Breast epithelium (tissue), 4 donors: ENCODE measurements around the gene TNS3. TPM values are rescaled to one million over a fixed set of nuclear protein-coding genes. Genes with fewer than 3 reads are reported as not detected.

Experiments used
- DNase-seq, 2 donors: peaks; one replicate each; pipeline ENCODE4 v3.0.0-alpha.2; 2019; ENCODE audit warnings: low spot score in 2 of 2
- H3K27ac ChIP-seq, 2 donors: fragments of 200-600 bp; sonication (generic) in 1 of 2; one replicate each; pipeline ENCODE4 v1.5.1; 2016 to 2019; ENCODE audit warnings: mild to moderate bottlenecking in 1 of 2
- H3K27me3 ChIP-seq, 2 donors: fragments of 200-600 bp; sonication (generic) in 1 of 2; one replicate each; pipeline versions ENCODE4 v1.5.1 to v1.6.0; 2017 to 2019; ENCODE audit warnings: control low read depth in 1 of 2, mild to moderate bottlenecking in 1 of 2
- H3K36me3 ChIP-seq: fragments of 200-600 bp; one replicate; pipeline ENCODE4 v1.5.1; 2019
- H3K4me1 ChIP-seq, 2 donors: fragments of 200-600 bp; sonication (generic); one replicate each; pipeline ENCODE4 v1.5.1; 2016 to 2019; ENCODE audit warnings: control low read depth in 1 of 2
- H3K4me3 ChIP-seq, 3 donors: fragments of 200-600 bp; sonication (generic); 1 replicate in 2 of 3; 2 replicates in 1 of 3; pipeline ENCODE4 v1.5.1; 2016 to 2019; ENCODE audit warnings: mild to moderate bottlenecking in 3 of 3, moderate library complexity in 2 of 3
- H3K9me3 ChIP-seq, 2 donors: fragments of 200-600 bp; sonication (generic) in 1 of 2; one replicate each; pipeline ENCODE4 v1.5.1; 2016 to 2019; ENCODE audit warnings: control low read depth in 1 of 2
- POLR2A ChIP-seq: fragments of 450-650 bp; IDR thresholded peaks from one replicate; pipeline ENCODE4 v1.6.1; 2016; ENCODE audit warnings: antibody characterized with exemption, mild to moderate bottlenecking, moderate library complexity
- POLR2AphosphoS5 ChIP-seq, 3 donors: sonication (generic); formaldehyde crosslinking; IDR thresholded peaks; one replicate each; pipeline ENCODE4 v1.6.1; 2017; ENCODE audit warnings: antibody characterized with exemption in 3 of 3
- intact Hi-C: fragments of 100-400 bp; cut with DNase I; formaldehyde crosslinking; loops from one replicate; pipeline ENCODE4 v1.15.1; 2023; ENCODE audit warnings: low total_unique reads
- total RNA-seq, 3 donors: library from RNA; depleted of rRNA; stranded (reverse); fragments of >200 nt; gene quantifications; one replicate each; pipeline ENCODE4 v1.1.0, GENCODE V29; 2016
- TF ChIP-seq, protein P1 (sequence below), 3 donors: fragments of 450-650 bp; IDR thresholded peaks; one replicate each; pipeline ENCODE4 v1.5.1; 2016 to 2017; ENCODE audit warnings: antibody characterized with exemption in 3 of 3, mild to moderate bottlenecking in 3 of 3, moderate library complexity in 3 of 3

The TNS3 gene
- total RNA-seq, 3 donors from 2014 or later: 41.0 to 78.1 (median 56.2) TPM

DNA sequence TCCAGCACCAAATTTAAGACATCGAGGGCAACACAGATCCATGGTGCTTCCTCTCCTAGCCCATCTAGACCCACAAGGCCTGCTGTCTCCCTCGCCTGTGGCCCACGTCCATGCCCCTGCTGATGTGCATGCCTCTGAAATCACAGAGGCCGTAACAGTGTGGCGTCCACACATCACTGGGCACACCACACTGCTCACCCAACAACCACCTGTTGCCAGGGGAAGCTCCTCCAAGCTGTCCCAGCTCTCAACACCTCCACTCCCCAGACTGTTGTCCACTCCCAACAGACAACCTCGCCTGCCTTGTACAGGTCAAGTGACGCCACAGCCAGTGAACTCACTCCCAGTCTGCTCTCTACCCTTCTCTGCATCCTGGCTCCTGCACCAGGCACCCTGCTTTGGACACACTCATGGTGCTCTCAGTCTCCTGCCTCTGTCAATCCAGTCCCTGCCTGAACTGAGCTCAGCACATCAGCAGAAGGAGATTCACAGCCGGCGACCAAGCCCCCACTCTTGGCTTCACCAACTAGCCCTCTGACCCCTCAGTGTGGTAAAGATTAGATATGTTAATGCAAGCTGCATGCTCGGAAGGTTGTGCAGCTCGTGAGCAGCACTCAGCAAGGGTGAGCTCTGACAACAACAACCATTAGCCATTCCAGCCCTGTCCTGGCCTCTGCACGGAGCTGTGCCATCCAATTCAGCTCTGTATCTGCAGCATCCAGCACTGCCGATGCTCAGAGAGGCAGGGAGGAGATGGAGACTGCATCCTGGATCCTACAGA is 197.0 kb downstream of the TNS3 start:
- no peaks in the 10 kb centered on the region for H3K36me3 ChIP-seq
- no peaks in the 10 kb centered on the region for H3K9me3 ChIP-seq
- H3K27me3 ChIP-seq: no peaks in the 10 kb centered on the region
- peaks cover 0 to 12% of the 10 kb centered on the region in 2 donors for H3K4me1 ChIP-seq
- no peak for DNase-seq
- H3K27ac ChIP-seq: no peak overlapping the region
- H3K4me3 ChIP-seq: no peak overlapping the region
- intact Hi-C loops: no loop called here
- no peak for TF ChIP-seq POLR2AphosphoS5 (IDR thresholded peaks at IDR 0.05)
- no peak for TF ChIP-seq POLR2A
- TF ChIP-seq, protein P1, sequence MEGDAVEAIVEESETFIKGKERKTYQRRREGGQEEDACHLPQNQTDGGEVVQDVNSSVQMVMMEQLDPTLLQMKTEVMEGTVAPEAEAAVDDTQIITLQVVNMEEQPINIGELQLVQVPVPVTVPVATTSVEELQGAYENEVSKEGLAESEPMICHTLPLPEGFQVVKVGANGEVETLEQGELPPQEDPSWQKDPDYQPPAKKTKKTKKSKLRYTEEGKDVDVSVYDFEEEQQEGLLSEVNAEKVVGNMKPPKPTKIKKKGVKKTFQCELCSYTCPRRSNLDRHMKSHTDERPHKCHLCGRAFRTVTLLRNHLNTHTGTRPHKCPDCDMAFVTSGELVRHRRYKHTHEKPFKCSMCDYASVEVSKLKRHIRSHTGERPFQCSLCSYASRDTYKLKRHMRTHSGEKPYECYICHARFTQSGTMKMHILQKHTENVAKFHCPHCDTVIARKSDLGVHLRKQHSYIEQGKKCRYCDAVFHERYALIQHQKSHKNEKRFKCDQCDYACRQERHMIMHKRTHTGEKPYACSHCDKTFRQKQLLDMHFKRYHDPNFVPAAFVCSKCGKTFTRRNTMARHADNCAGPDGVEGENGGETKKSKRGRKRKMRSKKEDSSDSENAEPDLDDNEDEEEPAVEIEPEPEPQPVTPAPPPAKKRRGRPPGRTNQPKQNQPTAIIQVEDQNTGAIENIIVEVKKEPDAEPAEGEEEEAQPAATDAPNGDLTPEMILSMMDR (IDR thresholded peaks at IDR 0.05): no peak

- peaks cover 0 to 15% of the 10 kb centered on the region in 2 donors for H3K4me1 ChIP-seq
- no peak overlapping the region for H3K4me3 ChIP-seq
- no peak for TF ChIP-seq POLR2A
- no peak for TF ChIP-seq POLR2AphosphoS5 (IDR thresholded peaks at IDR 0.05)
- TF ChIP-seq, protein P1 (IDR thresholded peaks at IDR 0.05): no peak
- no peak overlapping the region for H3K27ac ChIP-seq
- intact Hi-C loops: no loop called here
- H3K9me3 ChIP-seq: no peaks in the 10 kb centered on the region
- DNase-seq: no peak
- no peaks in the 10 kb centered on the region for H3K27me3 ChIP-seq
- H3K36me3 ChIP-seq: no peaks in the 10 kb centered on the region
Observed at GRCh38 chr7:47383696-47384445, 198.0 kb downstream of the TNS3 start.

- peaks cover 0 to 15% of the 10 kb centered on the region in 2 donors for H3K4me1 ChIP-seq
- intact Hi-C loops: no loop called here
- H3K27me3 ChIP-seq: no peaks in the 10 kb centered on the region
- no peak overlapping the region for H3K4me3 ChIP-seq
- H3K27ac ChIP-seq: no peak overlapping the region
- no peaks in the 10 kb centered on the region for H3K36me3 ChIP-seq
- no peaks in the 10 kb centered on the region for H3K9me3 ChIP-seq
- no peak for DNase-seq
- no peak for TF ChIP-seq POLR2AphosphoS5 (IDR thresholded peaks at IDR 0.05)
Observed at GRCh38 chr7:47383072-47383471, 198.8 kb downstream of the TNS3 start.

DNA sequence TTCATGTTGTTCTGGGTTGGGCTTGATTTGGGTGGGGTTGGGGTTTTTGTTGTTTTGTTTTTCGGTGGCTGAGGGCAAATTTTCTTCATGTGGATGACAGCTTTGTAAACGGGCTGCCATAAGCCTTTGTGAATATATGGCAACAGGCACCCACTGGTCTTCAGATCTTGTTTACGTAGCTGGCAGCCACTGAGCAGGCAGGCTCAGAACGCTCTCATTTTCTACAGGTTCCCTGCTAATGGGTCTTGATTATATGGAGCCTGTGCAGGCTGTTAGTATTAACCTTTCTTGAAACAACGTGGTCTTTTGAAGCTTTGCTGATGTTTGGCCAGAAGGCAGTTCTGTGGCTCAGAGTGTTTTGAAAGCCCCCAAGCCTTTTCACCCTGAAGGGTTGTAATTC is 199.7 kb downstream of the TNS3 start:
- H3K27me3 ChIP-seq: no peaks in the 10 kb centered on the region
- DNase-seq: no peak
- H3K9me3 ChIP-seq: no peaks in the 10 kb centered on the region
- peaks cover 0 to 15% of the 10 kb centered on the region in 2 donors for H3K4me1 ChIP-seq
- no peak overlapping the region for H3K4me3 ChIP-seq
- H3K36me3 ChIP-seq: no peaks in the 10 kb centered on the region
- H3K27ac ChIP-seq: no peak overlapping the region
- no peak for TF ChIP-seq POLR2AphosphoS5 (IDR thresholded peaks at IDR 0.05)
- TF ChIP-seq, protein P1 (IDR thresholded peaks at IDR 0.05): no peak
- no peak for TF ChIP-seq POLR2A
- intact Hi-C loops: no loop called here

DNA sequence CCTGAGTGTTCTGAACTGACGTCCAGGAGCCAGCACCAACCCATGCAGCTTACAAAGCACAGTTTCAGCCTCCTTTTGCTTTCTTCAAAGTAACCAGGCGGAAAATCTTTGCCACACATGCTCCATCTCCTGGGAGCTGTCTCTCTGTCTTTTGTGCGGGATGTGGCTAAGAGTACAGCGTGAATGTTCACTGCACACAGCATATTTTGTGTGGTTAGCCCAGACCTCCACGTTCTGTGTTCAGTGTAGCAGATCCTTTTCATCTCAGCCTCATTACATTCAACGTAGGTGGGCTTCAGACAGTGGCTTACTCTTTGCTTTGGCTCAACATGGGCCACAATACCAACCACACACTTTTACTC is 200.8 kb downstream of the TNS3 start:
- no peak for DNase-seq
- H3K4me3 ChIP-seq: no peak overlapping the region
- TF ChIP-seq, protein P1 (IDR thresholded peaks at IDR 0.05): no peak
- TF ChIP-seq POLR2AphosphoS5 (IDR thresholded peaks at IDR 0.05) (no peak), POLR2A (no peak)
- H3K36me3 ChIP-seq: no peaks in the 10 kb centered on the region
- no peaks in the 10 kb centered on the region for H3K9me3 ChIP-seq
- H3K4me1 ChIP-seq: peaks cover 0 to 15% of the 10 kb centered on the region in 2 donors
- H3K27ac ChIP-seq: peak overlapping the region in 1 of 2 donors; percentile 45
- intact Hi-C loops: no loop called here
- H3K27me3 ChIP-seq: no peaks in the 10 kb centered on the region
